Tibial artery (tissue), 4 donors: Measurements from ENCODE around the gene CD79B.
"Not testable (repeated sequence)": the region's sequence is repeated elsewhere in the genome, so short reads cannot be mapped to it uniquely, and the experiment has no call there.

ENCODE experiments used
- DNase-seq, 2 donors: peaks; one replicate each; pipeline ENCODE4 v3.0.0-alpha.2; 2019
- H3K27ac ChIP-seq, 2 donors: fragments of 200-600 bp; sonication (generic) in 1 of 2; 1 replicate in 1 of 2; 2 replicates in 1 of 2; pipeline ENCODE4 v1.5.1; 2018 to 2019; ENCODE audit warnings: mild to moderate bottlenecking in 1 of 2
- H3K27me3 ChIP-seq, 2 donors: fragments of 200-600 bp; sonication (generic) in 1 of 2; one replicate each; pipeline versions ENCODE4 v1.5.1 to v1.6.0; 2016 to 2019
- H3K36me3 ChIP-seq, 3 donors: fragments of 200-600 bp; sonication (generic) in 2 of 3; one replicate each; pipeline ENCODE4 v1.5.1; 2016 to 2019; ENCODE audit warnings: mild to moderate bottlenecking in 2 of 3
- H3K4me1 ChIP-seq, 4 donors: fragments of 200-600 bp; sonication (generic) in 2 of 4; 1 replicate in 3 of 4; 2 replicates in 1 of 4; pipeline ENCODE4 v1.5.1; 2016 to 2019
- H3K4me3 ChIP-seq, 2 donors: fragments of 200-600 bp; sonication (generic) in 1 of 2; 1 replicate in 1 of 2; 2 replicates in 1 of 2; pipeline ENCODE4 v1.5.1; 2018 to 2019; ENCODE audit warnings: mild to moderate bottlenecking in 2 of 2
- H3K9me3 ChIP-seq, 3 donors: fragments of 200-600 bp; sonication (generic) in 1 of 3; one replicate each; pipeline ENCODE4 v1.5.1; 2016 to 2019
- intact Hi-C: fragments of 100-400 bp; cut with DNase I; formaldehyde crosslinking; loops from one replicate; pipeline ENCODE4 v1.15.0; 2023; ENCODE audit warnings: low total_unique reads
- TF ChIP-seq, protein P1 (sequence below), 2 experiments: fragments of 200-600 bp in 1 of 2; fragments of 450-650 bp in 1 of 2; IDR thresholded peaks; one replicate each; pipeline ENCODE4 v1.5.1; 2017 to 2019; ENCODE audit warnings: antibody characterized with exemption in 2 of 2, mild to moderate bottlenecking in 1 of 2, moderate library complexity in 1 of 2

CD79B gene

DNA sequence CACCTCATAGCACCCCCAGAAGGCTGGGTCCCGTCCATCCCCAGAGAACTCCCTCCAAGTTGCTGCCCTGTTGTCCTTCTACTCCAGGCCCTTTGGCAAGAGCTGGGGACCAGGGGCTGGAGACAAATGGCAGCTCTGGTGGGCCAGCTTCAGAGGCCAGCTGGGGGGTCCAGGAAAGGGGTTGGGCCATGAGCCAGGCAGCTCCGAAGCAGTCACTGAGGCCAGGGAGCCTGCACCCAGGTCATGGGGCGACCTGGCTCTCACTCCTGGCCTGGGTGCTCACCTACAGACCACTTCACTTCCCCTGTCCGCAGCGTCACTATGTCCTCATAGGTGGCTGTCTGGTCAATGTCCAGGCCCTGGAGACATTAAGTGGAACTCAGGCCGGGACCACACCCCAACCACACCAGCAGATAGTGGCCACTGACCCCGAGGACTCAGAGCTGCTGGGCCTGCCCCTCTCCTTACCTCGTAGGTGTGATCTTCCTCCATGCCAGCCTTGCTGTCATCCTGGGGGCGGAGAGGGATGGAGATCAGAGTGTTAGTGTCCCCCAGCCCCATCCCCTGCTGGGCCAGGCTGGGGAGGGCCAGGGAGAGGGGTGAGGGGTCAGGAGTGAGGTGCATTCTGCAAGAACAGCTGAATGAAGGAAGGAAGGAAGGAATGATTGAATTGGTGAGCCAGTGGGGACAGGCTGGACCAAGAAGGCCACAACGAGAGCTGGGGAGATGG, 3.0 kb downstream of the CD79B start:
- H3K4me3 ChIP-seq: no peak overlapping the region
- peaks cover 0 to 6% (median 0%) of the 10 kb centered on the region in 4 donors for H3K4me1 ChIP-seq
- no peaks in the 10 kb centered on the region for H3K36me3 ChIP-seq
- peaks cover 0 to 8% of the 10 kb centered on the region in 2 donors for H3K27me3 ChIP-seq
- H3K9me3 ChIP-seq: no peaks in the 10 kb centered on the region
- no peak for DNase-seq
- no peak overlapping the region for H3K27ac ChIP-seq
- TF ChIP-seq, protein P1, sequence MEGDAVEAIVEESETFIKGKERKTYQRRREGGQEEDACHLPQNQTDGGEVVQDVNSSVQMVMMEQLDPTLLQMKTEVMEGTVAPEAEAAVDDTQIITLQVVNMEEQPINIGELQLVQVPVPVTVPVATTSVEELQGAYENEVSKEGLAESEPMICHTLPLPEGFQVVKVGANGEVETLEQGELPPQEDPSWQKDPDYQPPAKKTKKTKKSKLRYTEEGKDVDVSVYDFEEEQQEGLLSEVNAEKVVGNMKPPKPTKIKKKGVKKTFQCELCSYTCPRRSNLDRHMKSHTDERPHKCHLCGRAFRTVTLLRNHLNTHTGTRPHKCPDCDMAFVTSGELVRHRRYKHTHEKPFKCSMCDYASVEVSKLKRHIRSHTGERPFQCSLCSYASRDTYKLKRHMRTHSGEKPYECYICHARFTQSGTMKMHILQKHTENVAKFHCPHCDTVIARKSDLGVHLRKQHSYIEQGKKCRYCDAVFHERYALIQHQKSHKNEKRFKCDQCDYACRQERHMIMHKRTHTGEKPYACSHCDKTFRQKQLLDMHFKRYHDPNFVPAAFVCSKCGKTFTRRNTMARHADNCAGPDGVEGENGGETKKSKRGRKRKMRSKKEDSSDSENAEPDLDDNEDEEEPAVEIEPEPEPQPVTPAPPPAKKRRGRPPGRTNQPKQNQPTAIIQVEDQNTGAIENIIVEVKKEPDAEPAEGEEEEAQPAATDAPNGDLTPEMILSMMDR (IDR thresholded peaks at IDR 0.05): no peak
- intact Hi-C loops: loop anchor here (10.0 kb wide), 1 partner anchor 96 kb away; the partner anchor contains the start of gene ICAM2

DNA sequence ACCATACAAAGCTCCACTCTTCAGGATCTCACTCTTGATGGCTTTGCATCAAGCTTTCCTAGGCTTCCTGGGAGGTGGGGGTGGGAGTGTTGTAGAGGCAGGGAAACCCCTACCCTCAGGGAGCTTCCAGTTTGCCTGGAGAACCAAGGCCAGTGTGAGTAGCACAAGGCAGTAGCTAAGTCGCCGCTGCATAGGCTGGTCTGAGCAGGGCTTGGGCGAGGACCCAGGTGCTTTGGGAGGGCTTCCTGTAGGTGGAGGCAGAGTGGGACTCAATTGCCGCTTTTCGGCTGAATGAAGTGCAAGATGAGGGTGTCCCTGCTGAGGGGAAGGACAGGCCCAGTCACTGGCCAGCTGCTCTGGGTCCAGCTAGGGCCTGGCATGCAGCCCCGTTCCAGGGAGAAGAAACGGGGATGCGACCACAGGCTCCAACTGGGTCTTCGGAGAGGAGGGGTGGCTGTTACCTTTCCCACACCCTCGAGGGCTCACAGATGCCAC, 3.9 kb downstream of the CD79B start:
- no peak for DNase-seq
- Histone ChIP-seq H3K36me3 (no peaks in the 10 kb centered on the region), H3K4me1 (peaks cover 0 to 6% (median 0%) of the 10 kb centered on the region in 4 donors), H3K27me3 (peaks cover 0 to 8% of the 10 kb centered on the region in 2 donors), H3K4me3 (no peak overlapping the region), H3K9me3 (no peaks in the 10 kb centered on the region), H3K27ac (no peak overlapping the region)
- TF ChIP-seq, protein P1 (IDR thresholded peaks at IDR 0.05): no peak
- intact Hi-C loops: loop anchor here (10.0 kb wide), 1 partner anchor 97 kb away; the partner anchor contains the start of gene ICAM2

DNA sequence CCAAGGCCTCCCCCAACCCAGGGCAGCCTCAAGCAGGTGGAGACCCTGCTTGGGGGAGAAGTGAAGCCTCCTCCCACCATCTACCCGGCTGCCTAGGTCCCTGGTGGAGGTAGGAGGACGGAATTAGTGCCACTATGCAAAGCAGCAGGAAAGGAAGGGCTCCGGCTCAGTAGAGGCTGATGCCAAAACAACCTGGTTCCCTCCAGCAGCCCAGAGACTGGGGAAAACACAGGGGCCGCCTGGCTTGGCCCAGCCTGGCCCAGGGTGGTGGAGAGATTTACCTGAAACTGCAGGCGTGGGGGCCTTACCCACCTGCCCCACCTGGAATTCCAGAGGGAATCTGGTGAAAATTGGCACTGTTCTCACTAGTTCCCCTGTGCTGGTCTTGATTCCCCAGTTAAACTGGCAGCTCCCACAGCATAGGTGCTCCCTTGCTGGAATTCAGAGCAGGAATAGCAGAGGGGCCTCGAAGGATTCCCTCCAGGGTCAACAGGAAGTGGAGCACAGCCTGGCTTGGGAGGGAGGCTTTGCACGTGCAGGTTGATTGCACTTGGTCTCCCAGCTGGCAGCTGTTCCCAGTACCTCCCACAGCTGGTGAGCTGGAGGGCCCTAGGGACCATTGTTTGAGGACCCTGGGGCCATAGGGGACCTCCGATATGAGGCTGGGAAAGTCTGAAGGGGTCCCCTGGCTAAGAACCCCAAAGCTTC, 4.5 kb downstream of the CD79B start:
- intact Hi-C loops: loop anchor here (10.0 kb wide), 1 partner anchor 97 kb away; the partner anchor contains the start of gene ICAM2
- TF ChIP-seq, protein P1 (IDR thresholded peaks at IDR 0.05): no peak
- peaks cover 0 to 6% (median 0%) of the 10 kb centered on the region in 4 donors for H3K4me1 ChIP-seq

DNA sequence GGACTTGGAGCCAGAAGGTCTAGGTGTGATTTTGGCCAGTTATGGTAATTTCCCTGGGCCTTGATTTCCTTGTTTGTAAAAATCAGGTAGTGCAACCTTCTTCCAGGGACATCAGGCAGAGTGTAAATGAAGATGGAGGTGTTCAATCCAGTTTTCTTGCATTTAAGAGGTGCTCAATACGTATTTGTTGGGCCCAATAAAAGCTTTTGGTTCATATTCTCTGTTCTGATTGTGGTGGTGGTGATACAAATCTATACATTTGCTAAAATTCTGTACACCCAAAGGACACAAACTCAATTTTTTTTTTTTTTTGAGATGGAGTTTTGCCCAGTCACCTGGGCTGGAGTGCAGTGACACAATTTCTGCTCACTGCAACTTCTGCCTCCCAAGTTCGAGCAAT, 6.0 kb downstream of the CD79B start:
- Histone ChIP-seq H3K27me3 (no peaks in the 10 kb centered on the region), H3K4me1 (peaks cover 0 to 6% (median 0%) of the 10 kb centered on the region in 4 donors), H3K36me3 (no peaks in the 10 kb centered on the region), H3K4me3 (no peak overlapping the region), H3K27ac (no peak overlapping the region), H3K9me3 (no peaks in the 10 kb centered on the region)
- intact Hi-C loops: loop anchor here (10.0 kb wide), 1 partner anchor 99 kb away; the partner anchor contains the start of gene ICAM2
- TF ChIP-seq, protein P1 (IDR thresholded peaks at IDR 0.05): no peak
- no peak for DNase-seq

More for the DNA sequence above, 4.5 kb downstream of the CD79B start:
- Histone ChIP-seq H3K27ac (no peak overlapping the region), H3K27me3 (peaks cover 0 to 7% of the 10 kb centered on the region in 2 donors), H3K4me3 (no peak overlapping the region), H3K9me3 (no peaks in the 10 kb centered on the region), H3K36me3 (no peaks in the 10 kb centered on the region)
- DNase-seq: no peak

DNA sequence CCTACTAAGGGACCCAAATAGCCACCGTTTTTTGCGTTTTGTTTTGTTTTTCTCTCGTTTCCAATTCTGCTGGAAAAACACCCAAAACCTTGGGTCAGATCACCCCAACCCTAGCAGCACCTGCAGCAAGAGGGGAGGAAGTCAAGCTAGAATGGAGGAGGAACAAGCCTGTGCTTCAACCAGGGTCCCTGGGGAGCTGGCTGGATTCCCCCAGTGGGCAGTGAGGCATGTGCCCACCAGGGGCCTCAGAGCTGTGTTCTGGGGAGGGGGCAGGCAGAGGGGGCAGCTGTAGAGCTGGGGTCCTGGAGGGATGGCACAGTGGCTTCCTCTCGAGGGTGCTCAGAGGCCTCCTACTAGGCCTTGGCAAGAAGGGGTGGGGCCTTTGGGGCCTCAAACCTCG, 6.5 kb downstream of the CD79B start:
- Histone ChIP-seq H3K4me1 (peaks cover 0 to 6% (median 0%) of the 10 kb centered on the region in 4 donors), H3K27ac (no peak overlapping the region), H3K27me3 (no peaks in the 10 kb centered on the region), H3K36me3 (no peaks in the 10 kb centered on the region), H3K4me3 (no peak overlapping the region), H3K9me3 (no peaks in the 10 kb centered on the region)
- intact Hi-C loops: loop anchor here (10.0 kb wide), 1 partner anchor 99 kb away; the partner anchor contains the start of gene ICAM2
- no peak for DNase-seq
- TF ChIP-seq, protein P1 (IDR thresholded peaks at IDR 0.05): no peak

DNA sequence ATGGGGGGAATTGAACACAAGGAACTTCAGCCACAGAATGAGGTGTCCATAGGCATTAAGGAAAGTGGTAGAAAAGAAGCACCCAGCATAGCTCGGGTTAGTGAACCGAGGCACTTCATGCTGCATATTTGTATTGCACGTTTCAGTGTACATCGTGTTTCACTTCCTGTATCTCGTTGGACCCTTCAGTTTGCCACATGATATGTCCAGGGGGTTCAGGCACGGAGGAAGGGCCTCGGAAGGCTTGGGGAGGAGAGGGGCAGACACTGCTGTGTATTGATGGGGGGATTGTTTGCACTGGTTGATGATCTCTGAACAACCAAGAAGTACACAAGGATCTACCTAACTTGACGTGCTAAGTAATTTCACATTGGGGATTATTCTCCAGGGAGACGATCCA, 9.7 kb downstream of the CD79B start:
- peaks cover 0 to 17% of the 10 kb centered on the region in 2 donors for H3K27me3 ChIP-seq
- not testable (repeated sequence) for H3K9me3 ChIP-seq, DNase-seq, H3K27ac ChIP-seq, H3K4me1 ChIP-seq, H3K4me3 ChIP-seq, H3K36me3 ChIP-seq
- intact Hi-C loops: loop anchor here (10.0 kb wide), 1 partner anchor 102 kb away; the partner anchor contains the start of gene ICAM2

DNA sequence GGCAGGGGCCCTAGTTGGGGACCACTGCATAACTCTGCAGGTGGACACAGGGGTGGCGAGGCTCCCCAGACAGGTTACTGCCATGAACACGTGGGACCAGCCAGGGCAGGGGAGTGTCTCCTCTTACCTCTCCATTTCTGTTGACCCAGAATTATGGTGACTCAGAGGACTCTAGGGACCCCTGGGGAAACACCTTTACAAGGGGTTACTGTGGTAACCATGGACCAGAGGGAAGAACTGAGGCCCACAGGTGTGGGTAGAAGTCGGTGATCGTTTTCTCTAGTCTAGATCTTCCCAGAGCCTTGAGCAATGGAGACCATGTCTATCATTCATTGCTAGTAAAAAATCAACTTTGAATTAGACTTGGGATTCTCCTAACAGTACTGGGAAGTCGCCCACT, 11.4 kb downstream of the CD79B start:
- not testable (repeated sequence) for H3K36me3 ChIP-seq, H3K27ac ChIP-seq, H3K4me3 ChIP-seq, H3K9me3 ChIP-seq, DNase-seq, H3K4me1 ChIP-seq
- H3K27me3 ChIP-seq: peaks cover 0 to 17% of the 10 kb centered on the region in 2 donors
- intact Hi-C loops: loop anchor here (10.0 kb wide), 1 partner anchor 104 kb away; the partner anchor contains the start of gene ICAM2

DNA sequence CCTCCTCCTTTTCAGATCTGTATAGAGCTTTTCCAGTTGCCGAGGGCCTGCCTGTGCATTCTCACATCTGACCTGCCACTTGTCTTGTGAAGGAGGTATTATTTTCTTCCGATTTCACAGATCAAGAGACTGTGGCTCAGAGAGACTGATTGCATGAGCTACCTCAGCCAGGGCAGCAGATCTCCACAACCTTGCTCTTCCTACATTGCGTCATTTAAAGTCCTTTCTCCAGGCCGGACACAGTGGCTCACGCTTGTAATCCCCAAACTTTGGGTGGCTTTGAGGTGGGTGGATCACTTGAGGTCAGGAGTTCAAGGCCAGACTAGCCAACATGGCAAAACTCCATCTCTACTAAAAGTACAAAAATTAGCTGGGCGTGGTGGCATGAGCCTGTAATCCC, 12.1 kb downstream of the CD79B start:
- not testable (repeated sequence) for H3K27ac ChIP-seq

More for the DNA sequence above, 12.1 kb downstream of the CD79B start:
- intact Hi-C loops: loop anchor here (10.0 kb wide), 1 partner anchor 105 kb away; the partner anchor contains the start of gene ICAM2
- H3K9me3 ChIP-seq, H3K36me3 ChIP-seq, H3K4me3 ChIP-seq, H3K4me1 ChIP-seq, DNase-seq: not testable (repeated sequence)
- peaks cover 0 to 17% of the 10 kb centered on the region in 2 donors for H3K27me3 ChIP-seq
